ENCODE results near the gene STPG3. TPM values are rescaled to one million over a fixed set of nuclear protein-coding genes. Genes with fewer than 3 reads are reported as not detected.

STPG3 gene
- total and polyA plus RNA-seq, 9 of the 15 experiments (the other 6 are each of a cell fraction or from before 2014, with no cell fraction given), result not detected

GRCh38 chr9:137301081-137301947 is 50.2 kb downstream of the STPG3 start (continued):
- TF ChIP-seq RBBP5 (IDR thresholded peaks at IDR 0.05; ENCODE audit: borderline replicate concordance, insufficient read depth, low read length, poor library complexity, severe bottlenecking) (peak; percentile 77), ZNF780A (CRISPR knock-in tag; IDR thresholded peaks at IDR 0.05) (no peak), ARID3B (CRISPR knock-in tag; IDR thresholded peaks at IDR 0.05; ENCODE audit: borderline replicate concordance) (no peak), PURB (CRISPR knock-in tag; IDR thresholded peaks at IDR 0.05; ENCODE audit: low read depth) (no peak), ID3 (CRISPR knock-in tag; IDR thresholded peaks at IDR 0.05) (no peak), ID3 (tag; IDR thresholded peaks at IDR 0.05) (0 out of 2 replicates have a peak, but pooled peaks have one; percentile 70), IRF2 (CRISPR knock-in tag; IDR thresholded peaks at IDR 0.05) (no peak), ZMIZ1 (IDR thresholded peaks at IDR 0.05; ENCODE audit: low read depth in 2 of 2, low read length in 2 of 2) (0 out of 4 replicates have a peak, but pooled peaks of 1 of the 2 experiments have one; percentile 3), ZNF583 (CRISPR knock-in tag; IDR thresholded peaks at IDR 0.05) (no peak), ZNF12 (CRISPR knock-in tag; IDR thresholded peaks at IDR 0.05) (0 out of 2 replicates have a peak, but pooled peaks have one; percentile 50), JUN (IDR thresholded peaks at IDR 0.05; ENCODE audit: borderline replicate concordance, low read depth, low read length) (no peak), JUN (CRISPR knock-in tag; IDR thresholded peaks at IDR 0.05; ENCODE audit: borderline replicate concordance) (peak; percentile 61), MLLT1 (IDR thresholded peaks at IDR 0.05) (0 out of 4 replicates have a peak, but pooled peaks of 1 of the 2 experiments have one; percentile 49), ILK (tag; IDR thresholded peaks at IDR 0.05; ENCODE audit: borderline replicate concordance, low read depth) (no peak), ZNF639 (CRISPR knock-in tag; conservative IDR thresholded peaks at IDR 0.05 in 1 of 2, IDR thresholded peaks at IDR 0.05 in 1 of 2) (peak in 1 of 2 experiments; percentile 60; a peak in 1 of 4 replicates)
